HG03045 (cell line): ENCODE data around the gene KCTD3.

Experiments
- ATAC-seq: cut with Tn5 transposase; IDR thresholded peaks from one replicate; pipeline ENCODE4 v1.9.1; 2021; ENCODE audit warnings: mild to moderate bottlenecking, moderate library complexity; ENCODE audit not compliant: unreplicated experiment

The KCTD3 gene

GRCh38 chr1:215605011-215605621, 38.0 kb downstream of the KCTD3 start:
- ATAC-seq = no peak

GRCh38 chr1:215606036-215606435, 38.9 kb downstream of the KCTD3 start:
- ATAC-seq = no peak

DNA sequence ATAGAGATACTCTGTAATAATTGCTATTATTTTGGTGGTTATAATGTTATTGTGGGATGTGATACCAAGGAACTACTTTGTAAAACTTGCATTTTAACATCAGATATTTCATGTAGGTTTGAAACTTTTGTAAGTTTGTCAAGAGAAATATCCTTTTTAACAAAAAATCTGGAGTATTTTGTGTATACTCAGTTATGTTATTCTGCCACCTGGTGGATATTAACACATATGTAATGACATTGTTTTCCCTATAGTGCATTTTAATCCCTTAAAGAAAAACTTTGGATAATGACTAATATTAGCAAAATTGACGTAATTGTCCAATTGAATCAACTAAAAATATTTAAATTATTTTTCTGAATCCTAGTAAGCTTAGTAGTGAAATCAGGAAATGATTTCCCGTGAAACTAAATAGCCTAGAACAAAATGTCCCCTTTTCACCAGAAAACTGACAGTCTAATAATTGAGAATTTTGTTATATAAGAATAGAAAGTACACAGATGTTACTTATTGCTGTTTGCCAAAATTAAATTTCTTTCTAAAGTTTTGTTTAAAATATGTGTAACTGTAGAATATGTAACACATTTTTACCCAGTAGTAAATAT, 39.6 kb downstream of the KCTD3 start:
- no peak for ATAC-seq

DNA sequence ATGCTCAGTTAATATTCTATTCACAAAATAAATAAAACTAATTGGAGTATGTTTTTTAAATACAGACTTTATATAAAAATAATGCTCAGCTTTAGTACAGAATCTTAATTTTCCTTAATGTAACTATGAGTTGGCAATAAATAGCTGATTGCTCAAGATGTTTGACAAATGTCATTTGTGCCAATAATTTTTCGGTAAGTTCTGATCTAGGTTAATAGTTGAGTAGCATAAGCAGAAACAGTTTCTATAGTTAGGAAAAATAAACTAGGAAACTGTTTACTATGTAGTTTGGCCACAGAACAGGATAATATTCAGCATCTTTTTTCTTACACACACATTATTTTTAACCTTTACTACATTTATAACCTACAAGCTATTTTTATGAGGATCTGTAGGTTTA, 40.3 kb downstream of the KCTD3 start:
- no peak for ATAC-seq

- no peak for ATAC-seq
Observed at GRCh38 chr1:215608646-215609045, 41.5 kb downstream of the KCTD3 start.

DNA sequence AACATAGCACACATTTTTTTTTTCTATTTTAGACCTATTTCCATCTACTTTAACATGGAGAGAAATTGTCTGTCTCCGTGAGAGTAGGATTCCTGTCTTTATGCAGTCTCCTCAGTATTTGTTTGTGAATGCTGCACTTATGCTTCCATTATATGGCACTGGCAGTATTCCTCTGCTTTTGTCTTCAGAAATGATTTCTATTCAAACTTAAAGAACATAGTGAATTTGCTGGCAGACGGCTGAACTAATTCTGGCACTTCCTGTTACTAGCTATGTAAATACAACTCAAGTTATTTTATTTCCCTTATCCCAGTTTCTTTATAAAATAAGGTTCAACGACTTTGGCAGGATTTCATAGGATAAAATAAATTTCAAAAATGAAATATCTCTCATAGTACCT, 45.3 kb downstream of the KCTD3 start:
- ATAC-seq = no peak

DNA sequence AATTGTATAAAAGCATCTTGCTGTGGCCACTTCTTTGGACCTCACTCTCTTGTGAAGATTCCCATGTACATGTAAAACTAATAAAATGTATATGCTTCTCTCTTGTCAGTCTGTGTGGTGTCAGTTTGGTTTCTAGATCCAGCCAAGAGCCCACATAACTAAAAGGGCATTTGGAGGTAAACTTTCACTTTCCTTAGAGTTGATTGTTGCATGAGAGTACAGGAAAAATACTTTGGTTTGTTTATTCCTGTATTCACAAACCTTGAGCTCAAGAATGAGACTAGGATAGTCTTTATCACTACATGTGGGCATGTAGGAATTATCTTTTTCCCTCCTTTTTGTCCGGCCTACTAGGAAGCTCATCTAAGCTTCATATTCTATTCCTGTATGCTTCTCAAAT, 50.9 kb downstream of the KCTD3 start:
- ATAC-seq = no peak

- ATAC-seq = no peak
Observed at GRCh38 chr1:215623162-215623561, 56.1 kb downstream of the KCTD3 start.

GRCh38 chr1:215625949-215626348, 58.8 kb downstream of the KCTD3 start:
- ATAC-seq = no peak

DNA sequence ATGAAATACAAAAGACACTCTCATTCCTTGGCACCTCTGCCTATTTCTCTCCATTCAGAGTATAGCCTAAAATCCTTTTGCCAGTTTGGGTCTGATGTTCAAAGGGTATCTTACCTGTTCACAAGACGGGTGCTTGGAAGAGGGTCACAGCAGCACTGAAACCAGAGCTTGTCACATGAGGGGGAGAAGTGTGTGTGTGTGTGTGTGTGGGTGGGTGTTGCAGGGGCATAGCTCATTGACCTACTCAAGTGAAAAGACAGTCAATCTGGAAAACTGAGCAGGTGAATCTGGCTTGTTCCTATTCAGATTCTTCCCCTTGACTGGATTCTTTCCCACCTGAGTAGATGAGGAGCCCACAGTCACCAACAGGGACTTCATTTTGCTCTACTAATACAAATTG, 63.9 kb downstream of the KCTD3 start:
- no peak for ATAC-seq

- ATAC-seq = no peak
Observed at GRCh38 chr1:215631489-215631888, 64.4 kb downstream of the KCTD3 start.

GRCh38 chr1:215635827-215636226, 68.7 kb downstream of the KCTD3 start:
- ATAC-seq = no peak

- no peak for ATAC-seq
Observed at GRCh38 chr1:215636258-215636965, 69.3 kb downstream of the KCTD3 start.

DNA sequence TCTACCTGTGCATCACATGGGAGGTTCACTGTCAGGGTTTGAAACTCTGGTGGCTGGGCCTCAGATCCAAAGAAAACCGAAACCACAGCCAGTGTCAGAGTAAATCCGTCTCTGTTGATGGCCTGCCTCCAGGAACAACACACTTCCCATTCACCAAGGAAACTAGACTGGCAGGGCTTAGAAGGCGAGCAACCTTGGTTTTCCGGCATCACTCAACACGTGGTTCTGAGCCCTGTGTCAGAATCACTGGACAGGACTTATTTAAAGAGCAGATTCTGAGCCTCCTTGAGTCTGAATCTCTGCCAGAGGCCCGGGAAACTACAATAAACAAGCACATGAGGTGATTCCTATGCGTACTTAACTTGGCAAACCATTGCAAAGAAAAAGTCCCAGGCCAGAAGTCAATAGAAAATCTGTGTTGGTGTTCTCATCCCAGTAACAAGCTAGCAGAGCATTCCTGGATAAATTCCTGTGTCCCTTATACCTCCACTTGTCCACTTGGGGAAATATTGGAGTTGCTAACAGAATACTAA, 70.0 kb downstream of the KCTD3 start:
- ATAC-seq = no peak

- ATAC-seq = no peak
Observed at GRCh38 chr1:215640429-215641148, 73.5 kb downstream of the KCTD3 start.

GRCh38 chr1:215643592-215644321, 76.7 kb downstream of the KCTD3 start:
- no peak for ATAC-seq

GRCh38 chr1:215645182-215645581, 78.1 kb downstream of the KCTD3 start:
- no peak for ATAC-seq

- ATAC-seq = no peak
Observed at GRCh38 chr1:215645861-215646260, 78.8 kb downstream of the KCTD3 start.

GRCh38 chr1:215647738-215648137, 80.6 kb downstream of the KCTD3 start:
- no peak for ATAC-seq

- ATAC-seq = no peak
Observed at GRCh38 chr1:215648957-215649356, 81.9 kb downstream of the KCTD3 start.
